ENCODE data around the gene TBL1Y. TPM values are rescaled to one million over a fixed set of nuclear protein-coding genes. Genes with fewer than 3 reads are reported as not detected.

TBL1Y gene
- total and polyA plus RNA-seq, 2 of the 4 experiments (the other 2 are of a cell fraction) = not detected

- in situ Hi-C loops (cut with MboI; ENCODE audit: low sequenced_read_pairs) = no loop called here
- Histone ChIP-seq H3K18ac (ENCODE audit: low read depth, low read length) (no peak overlapping the region), H3K56ac (ENCODE audit: extremely low read depth, insufficient read depth, low read length) (no peak overlapping the region), H2BK15ac (ENCODE audit: low read depth, low read length) (no peak overlapping the region), H3K4me3 (ENCODE audit: insufficient read depth, low read depth, low read length) (no peak overlapping the region), H3K4me2 (ENCODE audit: low read depth, low read length) (no peak overlapping the region), H3K79me1 (ENCODE audit: low read depth in 1 of 2, low read length in 2 of 2) (no peaks in the 10 kb centered on the region), H4K5ac (ENCODE audit: low read depth, low read length) (no peak overlapping the region), H3K27ac (ENCODE audit: insufficient read depth, low read length) (no peak overlapping the region), H4K8ac (ENCODE audit: low read depth in 2 of 2, low read length in 2 of 2) (no peak overlapping the region), H3K23ac (ENCODE audit: low read depth, low read length) (no peak overlapping the region), H3K36me3 (ENCODE audit: control insufficient read depth, insufficient read depth, low read length) (no peaks in the 10 kb centered on the region), H2AFZ (replicated peaks; ENCODE audit: low read length, poor library complexity) (no peak overlapping the region), H2BK20ac (ENCODE audit: low read depth, low read length) (no peak overlapping the region), H2AK5ac (ENCODE audit: low read depth, low read length) (no peak overlapping the region), H2BK5ac (ENCODE audit: low read depth, low read length, poor library complexity, severe bottlenecking) (no peak overlapping the region), H3K14ac (replicated peaks; ENCODE audit: low read depth, low read length) (no peak overlapping the region), H4K20me1 (ENCODE audit: insufficient read depth, low read length) (no peaks in the 10 kb centered on the region), H3K9me3 (ENCODE audit: control insufficient read depth, insufficient read depth, low read length) (no peaks in the 10 kb centered on the region), H3K4ac (ENCODE audit: low read depth, low read length) (no peak overlapping the region), H2BK120ac (ENCODE audit: low read depth, low read length) (no peak overlapping the region), H2AK9ac (replicated peaks; ENCODE audit: low read depth, low read length, poor library complexity) (no peak overlapping the region), H3K4me1 (ENCODE audit: control insufficient read depth, insufficient read depth, low read length) (no peaks in the 10 kb centered on the region), H3K9me1 (ENCODE audit: insufficient read depth, low read length) (no peaks in the 10 kb centered on the region), H3K9ac (ENCODE audit: low read depth, low read length) (no peak overlapping the region), H3K27me3 (ENCODE audit: control insufficient read depth, insufficient read depth, low read length) (no peaks in the 10 kb centered on the region), H4K91ac (ENCODE audit: insufficient read depth, low read depth, low read length) (no peak overlapping the region)
- no TSS peak for BruUV-seq (replicated peaks)
- TF ChIP-seq ELK1 (IDR thresholded peaks at IDR 0.05; ENCODE audit: borderline replicate concordance, low read depth, low read length) (no peak), NFE2L2 (IDR thresholded peaks at IDR 0.05; ENCODE audit: low read depth, low read length) (no peak), USF2 (IDR thresholded peaks at IDR 0.05; ENCODE audit: low read depth, low read length) (no peak), SMC3 (IDR thresholded peaks at IDR 0.05; ENCODE audit: low read depth, low read length) (no peak), CHD1 (IDR thresholded peaks at IDR 0.05; ENCODE audit: low read depth, low read length) (no peak), FOS (IDR thresholded peaks at IDR 0.05; ENCODE audit: low read depth, low read length) (no peak), RFX5 (IDR thresholded peaks at IDR 0.05; ENCODE audit: low read depth, low read length) (no peak), POLR2A (IDR thresholded peaks at IDR 0.05; ENCODE audit: low read depth, low read length) (no peak), BHLHE40 (IDR thresholded peaks at IDR 0.05; ENCODE audit: low read depth, low read length) (no peak), MAFK (IDR thresholded peaks at IDR 0.05; ENCODE audit: low read depth, low read length) (no peak), RAD21 (IDR thresholded peaks at IDR 0.05; ENCODE audit: low read length) (no peak), RCOR1 (IDR thresholded peaks at IDR 0.05; ENCODE audit: insufficient replicate concordance, low read length) (no peak), CEBPB (IDR thresholded peaks at IDR 0.05; ENCODE audit: low read depth, low read length) (no peak), CTCF (conservative IDR thresholded peaks at IDR 0.05; ENCODE audit: low read depth, low read length) (no peak)
- dilution Hi-C loops (cut with HindIII; ENCODE audit: low sequenced_read_pairs, unreplicated experiment) = no loop called here
- ChIA-PET CTCF (no interaction called here), POLR2A (ENCODE audit: unreplicated experiment) (no interaction called here)
- no CpG with 5 or more reads among the region's 1 CpG for WGBS, 2 experiments (ENCODE audit: extremely low coverage in 2 of 2, insufficient read length in 1 of 2)
- DNase-seq (no peak), ATAC-seq (ENCODE audit: low read depth) (no peak)
- intact Hi-C loops (cut with micrococcal nuclease) = no loop called here
Observed at GRCh38 chrY:6907591-6907990, 2.9 kb upstream of the TBL1Y start.

All from IMR-90 (cell line).